Left ventricle myocardium superior (tissue), 1 donor: Measurements from ENCODE around the gene DPM2. TPM values are rescaled to one million over a fixed set of nuclear protein-coding genes. Genes with fewer than 3 reads are reported as not detected.

Source experiments
- ATAC-seq: fragments of 200-7000 bp; cut with Tn5 transposase; one replicate; pipeline ENCODE4 v1.9.1; 2020; ENCODE audit warnings: mild to moderate bottlenecking, moderate library complexity
- DNase-seq: peaks from one replicate; pipeline ENCODE4 v3.0.0-alpha.2; 2020
- intact Hi-C: fragments of 100-400 bp; cut with micrococcal nuclease; formaldehyde crosslinking; loops from one replicate; pipeline ENCODE4 v1.11.0; 2022
- total RNA-seq: library from RNA; stranded (reverse); fragmentation: NEBNext Ultra II Directional; extraction: Animal tissue kit (Norgen Biotek cat#: 25700); gene quantifications from one replicate; pipeline ENCODE4 v1.2.1, GENCODE V29; 2021
- donor health status: DM: no; HTN: yes; CAD: no; lungs with severe emphysema.

Gene DPM2
- total RNA-seq, 1 donor from 2014 or later, result 11.1 TPM

GRCh38 chr9:127887792-127888191, 49.9 kb downstream of the DPM2 start:
- no peak for DNase-seq
- ATAC-seq, result no peak
- intact Hi-C loops, result no loop called here

GRCh38 chr9:127886401-127886972, 51.2 kb downstream of the DPM2 start:
- intact Hi-C loops, result no loop called here
- no peak for DNase-seq
- no peak for ATAC-seq

GRCh38 chr9:127885508-127886281, 52.0 kb downstream of the DPM2 start:
- ATAC-seq, result no peak
- intact Hi-C loops, result no loop called here
- no peak for DNase-seq

Other genes with a start within 250 kb of the DPM2 start
- gene CFAP157, start 230.9 kb downstream of the DPM2 start, total RNA-seq, result not detected
- gene PTRH1, start 222.2 kb downstream of the DPM2 start, total RNA-seq, result 13.4 TPM
- gene TTC16, start 221.8 kb downstream of the DPM2 start, total RNA-seq, result 0.15 TPM
- 3.6 TPM for gene TOR2A, start 202.6 kb downstream of the DPM2 start, total RNA-seq
- 18.3 TPM for gene SH2D3C, start 159.2 kb downstream of the DPM2 start, total RNA-seq
- 48.4 TPM for gene CDK9, start 151.8 kb downstream of the DPM2 start, total RNA-seq
- gene FPGS, start 135.0 kb downstream of the DPM2 start, total RNA-seq, result 31.9 TPM
- gene ENG, start 83.2 kb downstream of the DPM2 start, total RNA-seq, result 134 TPM
- gene AK1, start 60.2 kb downstream of the DPM2 start, total RNA-seq, result 853 TPM
- 50.5 TPM for gene ST6GALNAC6, start 38.3 kb downstream of the DPM2 start, total RNA-seq
- gene ST6GALNAC4, start 20.8 kb downstream of the DPM2 start, total RNA-seq, result 28.5 TPM
- not detected for gene PIP5KL1, start 7.1 kb downstream of the DPM2 start, total RNA-seq
- gene EEIG1, start 43.1 kb upstream of the DPM2 start, total RNA-seq, result 21.6 TPM
- gene NAIF1, start 129.5 kb upstream of the DPM2 start, total RNA-seq, result 4.7 TPM
- gene SLC25A25, start 130.4 kb upstream of the DPM2 start, total RNA-seq, result 4.8 TPM
- gene PTGES2, start 189.9 kb upstream of the DPM2 start, total RNA-seq, result 157 TPM
- 0.32 TPM for gene LCN2, start 211.6 kb upstream of the DPM2 start, total RNA-seq
- gene BBLN, start 222.4 kb upstream of the DPM2 start, total RNA-seq, result 41.7 TPM